ENCODE data around the gene SRSF11.

GRCh38 chr1:70202173-70202758, 18.9 kb upstream of the SRSF11 start:
- no peak for TF ChIP-seq EZH2 (IDR thresholded peaks at IDR 0.05)
- TF ChIP-seq, protein P1, sequence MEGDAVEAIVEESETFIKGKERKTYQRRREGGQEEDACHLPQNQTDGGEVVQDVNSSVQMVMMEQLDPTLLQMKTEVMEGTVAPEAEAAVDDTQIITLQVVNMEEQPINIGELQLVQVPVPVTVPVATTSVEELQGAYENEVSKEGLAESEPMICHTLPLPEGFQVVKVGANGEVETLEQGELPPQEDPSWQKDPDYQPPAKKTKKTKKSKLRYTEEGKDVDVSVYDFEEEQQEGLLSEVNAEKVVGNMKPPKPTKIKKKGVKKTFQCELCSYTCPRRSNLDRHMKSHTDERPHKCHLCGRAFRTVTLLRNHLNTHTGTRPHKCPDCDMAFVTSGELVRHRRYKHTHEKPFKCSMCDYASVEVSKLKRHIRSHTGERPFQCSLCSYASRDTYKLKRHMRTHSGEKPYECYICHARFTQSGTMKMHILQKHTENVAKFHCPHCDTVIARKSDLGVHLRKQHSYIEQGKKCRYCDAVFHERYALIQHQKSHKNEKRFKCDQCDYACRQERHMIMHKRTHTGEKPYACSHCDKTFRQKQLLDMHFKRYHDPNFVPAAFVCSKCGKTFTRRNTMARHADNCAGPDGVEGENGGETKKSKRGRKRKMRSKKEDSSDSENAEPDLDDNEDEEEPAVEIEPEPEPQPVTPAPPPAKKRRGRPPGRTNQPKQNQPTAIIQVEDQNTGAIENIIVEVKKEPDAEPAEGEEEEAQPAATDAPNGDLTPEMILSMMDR (IDR thresholded peaks at IDR 0.05) = no peak
- no peak for TF ChIP-seq EZH2phosphoT487 (IDR thresholded peaks at IDR 0.05)

Measured in neural progenitor cell (in vitro differentiated cells).